Upper lobe of left lung (tissue), 4 donors: ENCODE results near the gene KNSTRN.

Experiments used
- CTCF ChIP-seq, 6 experiments: fragments of 450-650 bp in 4 of 6; fragments of 200-600 bp in 2 of 6; sonication (generic) in 2 of 6; IDR thresholded peaks; one replicate each; pipeline ENCODE4 v1.5.1; 2016 to 2019; ENCODE audit warnings: antibody characterized with exemption in 6 of 6
- EP300 ChIP-seq, 4 donors: sonication (generic); formaldehyde crosslinking; IDR thresholded peaks; one replicate each; pipeline ENCODE4 v1.5.1; 2017; ENCODE audit warnings: antibody characterized with exemption in 4 of 4, control low read depth in 2 of 4
- POLR2A ChIP-seq, 4 donors: fragments of 450-650 bp; IDR thresholded peaks; one replicate each; pipeline ENCODE4 v1.5.1; 2016 to 2017; ENCODE audit warnings: antibody characterized with exemption in 4 of 4, mild to moderate bottlenecking in 2 of 4

- TF ChIP-seq CTCF (IDR thresholded peaks at IDR 0.05) (no peak), POLR2A (IDR thresholded peaks at IDR 0.05) (no peak), EP300 (IDR thresholded peaks at IDR 0.05) (no peak)
Measured at GRCh38 chr15:40335938-40336743, 46.4 kb upstream of the KNSTRN start.
